Islet precursor cell (in vitro differentiated cells): ENCODE measurements around the gene QTRT2.

Source experiments
- DNase-seq: peaks from one replicate; pipeline ENCODE4 v3.0.0-alpha.2; 2018

QTRT2 gene

DNA sequence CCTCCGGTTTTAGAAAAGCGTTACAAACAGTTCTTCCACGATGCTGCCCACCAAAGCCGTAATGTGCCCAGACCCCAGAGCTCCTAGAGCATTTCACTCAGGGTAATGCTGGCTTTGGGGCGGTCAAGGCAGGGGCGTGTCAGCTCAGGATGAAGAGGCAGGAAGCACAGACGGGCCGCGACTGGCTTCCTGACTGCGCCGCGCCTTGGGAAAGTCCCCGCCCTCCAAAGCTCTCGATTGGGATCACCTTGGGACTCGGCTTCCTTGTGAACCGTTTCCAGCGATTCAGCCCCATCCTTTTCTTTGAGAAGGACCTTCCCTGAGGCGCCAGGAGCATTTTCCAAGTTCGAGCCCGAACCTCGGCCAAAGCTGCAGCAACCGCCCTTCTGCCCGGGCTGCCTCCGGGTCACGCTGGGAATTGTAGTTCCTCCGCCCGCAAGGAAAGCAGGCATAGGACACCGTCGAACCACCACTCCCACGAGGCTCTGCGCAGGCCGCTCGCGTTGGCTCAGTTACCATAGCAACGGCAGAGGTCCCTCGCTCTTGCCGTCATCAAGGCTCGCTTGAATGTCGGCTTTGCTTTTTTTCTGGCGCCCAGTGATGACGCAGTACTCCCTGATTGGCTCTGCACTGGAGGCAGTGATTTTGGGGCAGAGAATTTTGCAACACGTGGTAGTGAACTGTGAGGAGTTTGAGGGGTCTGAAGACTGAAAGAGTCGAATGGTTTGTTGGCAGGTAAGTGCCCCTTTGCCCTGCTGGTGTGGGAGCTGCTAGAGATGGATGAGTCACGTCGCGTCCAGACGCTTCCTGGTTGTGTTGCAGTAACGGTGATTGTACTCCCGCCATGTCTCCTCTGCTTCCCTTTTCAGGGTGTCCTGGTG, at the start of gene QTRT2, which contains the start of gene CCDC191:
Gene QTRT2 (plus strand): TSS at position 608 of the 881 bp plus-strand sequence. CDS start 8,521 bp downstream, outside the sequence.
Gene CCDC191 (minus strand): TSS at position 397 of the 881 bp plus-strand sequence. CDS start 60 bp downstream, at position 337.
- DNase-seq = peak; percentile 100

DNA sequence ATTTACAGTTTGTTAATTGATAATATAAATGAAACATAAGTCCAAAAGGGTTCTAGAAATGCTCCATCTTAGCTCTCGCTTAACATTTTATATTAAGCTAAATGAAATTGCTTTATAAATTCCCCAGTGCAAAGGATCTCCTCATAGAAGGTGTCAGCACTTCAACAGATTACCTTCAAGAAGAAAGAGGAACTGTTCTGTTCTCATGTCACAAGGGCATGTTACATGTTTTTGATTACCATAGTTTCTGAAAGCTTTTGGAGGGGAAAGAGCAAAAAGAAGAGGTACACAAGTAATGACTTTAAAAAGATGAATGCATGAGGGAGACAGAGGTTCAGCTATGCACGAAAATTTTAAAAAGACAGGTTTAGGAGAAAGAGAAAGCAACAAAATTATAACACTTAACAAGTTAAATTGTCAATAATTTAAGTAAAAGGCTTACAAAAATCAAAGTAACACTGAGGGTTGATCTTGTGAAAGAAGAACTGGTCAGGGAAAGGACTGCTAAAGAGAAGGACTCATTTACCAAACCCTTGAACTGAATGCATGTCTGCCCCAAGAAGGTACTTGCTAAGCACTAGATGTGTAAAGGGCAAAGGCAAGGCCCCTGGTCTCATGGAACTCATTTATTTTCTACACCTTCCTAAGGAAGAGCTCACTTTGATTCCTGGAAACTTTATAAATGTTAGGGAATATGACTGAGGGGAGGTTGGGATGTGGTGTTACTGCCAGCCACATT, 45.3 kb upstream of the QTRT2 start:
- no peak for DNase-seq

DNA sequence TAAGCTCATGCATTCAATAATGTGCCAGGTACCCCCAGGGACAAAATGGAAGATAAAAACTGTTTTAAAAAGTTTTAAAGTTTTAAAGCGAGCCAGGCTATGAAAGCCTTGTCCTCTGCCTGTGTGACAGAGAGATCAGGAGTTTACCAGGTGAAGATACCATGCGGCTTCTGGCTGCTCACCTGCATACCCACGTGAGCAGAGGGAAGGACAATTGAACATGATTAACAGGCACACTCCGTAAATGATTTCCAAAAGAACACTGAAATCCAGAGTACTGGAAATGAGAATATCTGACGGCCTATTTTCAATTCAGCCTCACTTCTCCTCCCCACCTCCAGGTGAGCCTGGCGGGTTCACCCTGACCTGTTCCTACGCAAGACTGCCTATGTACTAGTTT, 42.3 kb upstream of the QTRT2 start:
- no peak for DNase-seq

DNA sequence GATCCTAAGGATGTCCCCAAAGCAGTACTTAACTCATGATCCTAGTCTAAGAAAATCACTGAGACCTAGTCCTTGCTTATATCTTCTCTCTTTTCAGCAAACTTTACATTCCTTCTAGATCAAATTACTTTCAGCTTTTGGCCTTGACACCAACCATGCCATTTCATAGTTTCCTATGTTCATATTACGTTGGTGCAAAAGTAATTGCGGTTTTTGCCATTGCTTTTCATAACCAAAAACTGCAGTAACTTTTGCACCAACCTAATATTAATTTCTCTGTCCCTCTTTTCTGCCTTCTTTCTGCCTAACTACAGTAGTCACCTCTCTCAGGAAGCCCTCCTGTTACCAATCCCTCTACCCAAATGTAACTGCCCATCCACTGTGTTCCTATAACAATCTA, 37.1 kb upstream of the QTRT2 start:
- DNase-seq = no peak

DNA sequence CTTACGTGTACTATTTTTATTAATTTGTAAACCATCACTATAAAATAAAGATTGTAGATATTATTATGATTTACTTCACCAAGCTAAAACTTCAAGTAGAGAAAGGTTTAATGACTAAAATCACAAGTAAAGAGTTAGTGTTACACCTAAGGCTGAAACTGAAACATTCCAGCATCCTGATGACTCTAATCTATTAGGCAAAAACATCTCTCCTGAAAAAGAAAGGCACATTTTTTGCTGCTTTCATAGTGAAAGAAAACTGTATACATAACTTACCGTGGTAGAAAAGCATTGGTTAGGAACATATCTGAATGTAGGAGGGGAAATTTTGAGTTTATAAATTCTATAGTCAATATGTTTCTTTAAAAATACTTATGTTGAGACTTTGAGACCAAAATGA, 35.6 kb upstream of the QTRT2 start:
- no peak for DNase-seq

DNA sequence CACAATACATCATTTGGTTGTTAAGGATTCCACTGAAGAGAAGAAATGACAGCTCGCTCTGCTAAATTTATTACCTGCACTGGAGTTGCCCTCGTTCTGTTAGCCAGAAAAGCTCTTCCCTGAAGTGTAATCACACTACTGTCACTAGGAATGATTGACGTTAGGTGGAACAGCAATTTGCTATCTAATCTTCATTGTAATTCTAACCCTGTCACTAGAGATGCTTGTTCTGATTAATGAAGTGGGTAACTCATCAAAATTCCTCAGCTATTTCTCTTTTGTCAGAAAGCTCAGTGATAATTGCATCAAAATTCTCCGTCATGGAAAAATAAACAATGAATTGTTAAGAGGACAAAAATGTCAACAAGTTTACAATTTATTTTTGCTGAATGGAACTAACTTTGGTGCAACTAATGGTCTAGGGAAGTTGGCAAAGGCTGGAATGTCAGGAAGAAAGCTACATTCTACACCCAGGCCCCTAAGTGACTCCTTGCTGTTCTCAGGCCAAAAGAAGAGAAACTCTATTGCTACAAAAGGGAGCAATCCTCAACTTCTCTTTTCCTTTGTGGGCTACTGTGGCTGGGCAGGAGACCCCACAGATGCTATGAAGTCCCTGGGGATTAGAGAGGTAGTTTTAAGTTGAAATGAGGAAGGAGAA, 34.3 kb upstream of the QTRT2 start:
- no peak for DNase-seq

DNA sequence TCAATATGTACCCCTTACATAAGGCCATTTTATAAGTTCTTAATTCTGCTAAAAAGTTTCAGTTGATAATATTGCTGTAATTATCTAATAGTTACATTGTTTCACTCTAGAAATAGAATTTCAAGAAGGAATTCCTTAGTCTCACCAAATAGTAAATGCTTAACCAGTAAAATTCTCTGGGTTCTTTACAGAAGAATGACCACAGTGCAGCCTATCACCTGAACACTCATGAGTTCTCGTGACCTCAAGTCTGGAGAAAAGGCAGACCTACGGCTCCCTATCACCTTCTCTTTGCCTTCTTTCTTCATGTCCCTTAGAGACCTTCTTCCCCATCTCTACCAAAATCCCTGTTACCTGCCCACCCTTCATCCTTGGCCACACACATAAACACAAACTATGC, 31.1 kb upstream of the QTRT2 start:
- DNase-seq = no peak

DNA sequence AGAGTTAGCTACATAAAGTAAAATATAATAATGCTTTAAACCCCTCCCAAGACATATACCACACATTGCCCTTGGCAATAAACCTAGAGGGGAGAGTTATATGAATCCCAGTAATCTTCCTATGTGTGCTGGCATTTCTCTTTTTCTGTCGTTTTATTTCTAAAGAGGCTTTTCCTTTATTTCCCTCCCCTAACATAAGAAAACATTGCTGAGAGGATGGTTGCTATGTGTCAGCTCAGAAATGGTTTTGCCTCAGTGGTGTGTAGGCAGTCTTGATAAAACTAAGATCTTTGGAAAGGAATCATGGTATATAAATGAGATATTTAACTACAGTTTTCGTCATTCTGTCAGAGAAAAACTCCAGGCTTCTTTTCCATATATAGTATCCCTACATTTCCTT, 30.2 kb upstream of the QTRT2 start:
- DNase-seq = no peak

DNA sequence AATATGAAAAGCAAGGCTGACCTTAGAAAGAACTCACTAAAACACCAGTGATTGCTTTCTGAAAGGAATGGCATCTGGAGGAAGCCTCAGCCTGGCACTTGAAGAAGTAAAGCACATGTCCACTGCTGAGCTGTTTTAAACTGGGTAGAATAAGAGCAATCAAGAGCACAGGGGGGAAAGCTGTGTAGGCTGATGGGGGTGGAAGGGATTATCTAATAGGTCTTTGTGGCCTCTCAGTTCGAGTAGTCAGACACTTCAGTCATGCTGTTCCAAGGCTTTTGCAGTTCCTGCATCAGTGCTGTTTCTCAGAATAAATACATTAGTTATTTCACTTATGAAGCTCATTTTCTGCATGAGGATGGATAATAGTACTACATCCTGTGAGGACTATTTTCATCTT, 22.8 kb upstream of the QTRT2 start:
- DNase-seq = no peak

DNA sequence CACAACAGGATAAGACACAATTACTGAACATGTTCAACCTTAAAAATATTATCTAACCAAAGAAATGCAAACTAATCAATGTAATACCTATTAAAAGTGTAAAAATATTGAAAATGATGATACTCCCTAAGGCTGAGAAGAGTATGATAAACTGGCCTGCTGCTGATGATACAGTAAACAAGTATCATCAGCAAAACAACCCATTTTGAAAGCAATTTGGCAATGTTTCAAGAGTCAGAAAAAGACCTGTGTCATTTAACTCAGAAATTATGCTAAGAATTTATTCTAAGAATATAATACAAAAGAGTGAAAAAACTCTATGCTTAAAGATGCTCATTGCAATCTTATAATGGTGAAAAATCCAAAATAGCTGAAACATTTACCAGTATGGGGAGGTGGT, 22.3 kb upstream of the QTRT2 start:
- DNase-seq = no peak

DNA sequence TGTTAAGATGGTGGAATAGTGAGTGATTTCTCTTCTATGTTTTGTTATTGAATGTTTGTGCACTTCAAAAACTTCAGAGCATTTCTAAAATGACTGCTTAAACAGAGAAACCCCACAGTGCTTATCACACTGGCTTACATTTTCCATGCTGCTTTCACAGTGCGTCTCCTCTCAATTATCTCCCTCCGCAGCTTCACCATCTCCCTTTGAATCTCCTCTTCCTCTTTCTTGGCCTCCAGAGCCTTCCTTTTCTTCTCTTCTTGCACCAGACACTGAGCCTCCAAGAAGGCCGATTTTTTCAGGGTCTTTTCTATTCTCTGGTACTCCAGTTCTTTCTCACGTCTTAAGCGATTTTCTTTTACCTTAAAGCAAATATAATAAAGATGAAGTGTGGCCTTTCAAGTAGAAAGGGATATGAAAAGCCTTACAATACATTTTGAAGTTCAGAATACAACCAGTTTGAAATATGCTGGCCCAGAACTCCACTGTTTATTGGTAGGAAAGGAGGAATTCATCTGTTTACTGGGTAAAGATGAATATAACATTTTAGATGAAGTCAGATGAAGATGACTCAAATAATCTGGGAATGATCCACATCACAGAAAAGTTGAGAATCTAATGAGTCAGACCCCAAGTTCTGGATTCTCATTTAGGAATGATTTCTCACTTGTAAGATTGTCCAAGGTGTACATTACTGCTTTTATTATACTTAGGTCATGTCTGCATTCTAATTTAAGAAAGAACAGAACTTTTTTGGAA, 21.6 kb upstream of the QTRT2 start:
- DNase-seq = no peak

DNA sequence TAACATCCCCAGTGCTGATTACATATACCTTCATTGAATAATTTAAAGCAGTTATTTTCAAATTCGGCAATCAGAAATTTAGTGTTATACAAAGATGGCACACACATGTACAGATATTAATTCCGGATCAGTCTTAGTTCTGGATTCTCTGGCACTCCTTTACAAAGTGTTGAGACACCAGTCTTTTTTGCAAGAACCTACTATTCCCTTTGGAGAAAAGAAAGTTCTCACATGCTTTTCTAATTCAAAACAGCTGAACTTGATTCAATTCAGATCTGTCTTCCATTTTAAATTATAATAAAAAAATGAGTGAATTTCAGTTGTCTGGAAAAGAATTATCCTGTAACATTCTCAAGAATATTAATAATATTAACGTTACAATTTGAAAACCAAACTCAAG, 20.6 kb upstream of the QTRT2 start:
- no peak for DNase-seq

DNA sequence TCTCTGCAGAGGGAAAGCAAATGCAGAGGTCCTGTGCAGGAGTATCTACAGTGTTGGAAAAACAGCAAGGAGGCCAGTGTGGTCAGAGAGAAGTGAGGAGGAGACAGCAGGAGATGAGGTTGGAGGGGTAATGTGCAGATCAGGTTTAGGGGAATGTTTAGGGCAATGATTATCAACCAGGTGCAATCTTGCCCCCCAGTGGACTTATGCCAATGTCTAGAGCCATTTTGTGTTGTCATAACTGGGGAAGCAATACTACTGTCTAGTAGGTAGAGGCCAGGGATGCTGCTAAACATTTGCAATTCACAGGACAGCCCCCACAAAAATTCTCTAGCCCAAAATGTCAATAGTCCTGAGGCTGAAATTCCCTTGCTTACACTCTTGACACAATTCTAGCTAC, 13.3 kb upstream of the QTRT2 start:
- DNase-seq = no peak

DNA sequence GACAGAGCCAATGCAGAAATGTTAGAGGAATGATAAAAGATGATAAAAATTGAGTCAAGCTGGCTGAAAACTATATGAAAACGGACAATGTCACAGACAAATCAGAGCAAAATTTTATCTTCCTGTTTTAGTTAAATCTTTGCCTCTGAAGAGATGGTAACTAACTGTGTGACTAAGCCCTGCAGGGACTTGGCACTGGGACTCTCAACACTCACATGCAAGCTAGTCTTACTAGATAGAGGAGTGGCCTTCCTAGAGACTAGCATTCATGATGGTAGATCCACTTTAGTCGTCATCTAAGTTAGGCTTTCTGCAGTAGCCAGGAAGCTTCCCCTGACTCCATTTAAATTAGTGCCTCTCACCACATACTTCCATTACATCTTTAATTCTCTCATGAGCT, 4.3 kb upstream of the QTRT2 start:
- no peak for DNase-seq

DNA sequence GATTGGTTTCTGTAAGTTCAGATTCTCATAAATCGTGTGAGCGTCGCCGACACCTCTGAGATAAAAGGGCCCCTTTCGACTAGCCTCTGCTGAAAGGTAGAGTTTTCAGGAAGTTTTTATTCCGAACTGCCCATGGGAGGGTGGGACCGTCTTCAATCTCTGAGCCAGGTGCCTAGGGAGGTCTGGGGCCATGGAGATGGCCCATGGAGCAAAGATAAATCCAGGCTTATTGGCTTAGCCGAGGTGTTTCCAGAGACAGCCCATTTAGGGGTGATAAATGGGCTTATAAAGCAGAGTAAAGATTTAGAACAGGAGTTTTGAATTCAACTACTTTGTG, 442 bp downstream of the QTRT2 start:
- no peak for DNase-seq

DNA sequence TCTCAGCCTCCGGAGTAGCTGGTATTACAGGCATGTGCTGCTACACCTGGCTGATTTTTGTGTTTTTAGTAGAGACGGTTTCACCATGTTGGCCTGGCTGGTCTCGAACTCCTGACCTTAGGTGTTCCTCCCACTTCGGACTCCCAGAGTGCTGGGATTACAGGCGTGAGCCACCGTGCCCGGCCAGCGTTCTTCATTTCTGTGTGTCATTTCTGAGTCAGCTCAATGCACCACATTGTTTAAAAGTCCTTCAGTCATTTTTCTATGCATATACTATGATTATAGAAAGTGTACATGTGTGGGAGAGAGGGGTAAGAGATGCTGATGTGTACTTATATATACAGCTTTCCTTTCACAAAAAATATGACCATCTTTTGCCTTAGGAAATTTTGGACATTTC, 2.1 kb downstream of the QTRT2 start:
- no peak for DNase-seq

DNA sequence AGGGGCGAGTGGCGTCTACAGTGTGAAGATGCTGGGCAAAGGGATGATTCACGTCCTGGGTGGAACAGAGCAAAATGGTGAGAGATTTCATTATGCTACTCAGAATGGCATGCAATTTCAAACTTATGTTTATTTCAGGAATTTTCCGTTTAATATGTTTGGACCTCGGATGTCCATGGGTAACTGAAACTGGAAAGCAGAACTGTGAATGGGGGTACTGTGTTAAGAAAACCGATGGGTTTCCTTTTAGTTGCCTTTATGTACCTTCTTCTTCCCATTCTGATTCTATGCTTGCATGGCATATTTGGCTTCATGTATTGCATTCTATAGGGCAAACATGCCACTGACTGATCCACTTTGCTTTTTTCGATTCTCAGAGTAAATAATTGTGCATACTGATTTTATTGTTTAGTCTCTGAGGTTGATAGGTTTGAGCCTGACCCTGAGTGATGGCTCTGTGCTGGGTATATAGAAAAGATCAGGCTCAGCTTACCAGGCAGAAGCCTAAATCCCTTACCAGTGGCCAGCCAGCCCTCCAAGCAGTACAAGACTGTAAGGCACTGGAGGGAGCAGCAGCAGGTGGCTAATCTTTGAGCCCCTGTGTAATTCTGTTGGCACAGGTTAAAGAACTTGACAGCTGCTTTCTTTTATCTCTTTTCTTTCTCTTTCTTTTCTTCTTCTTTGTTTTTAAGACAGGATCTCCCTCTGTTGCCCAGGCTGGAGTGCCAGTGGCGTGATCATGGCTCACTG, 4.5 kb downstream of the QTRT2 start:
- no peak for DNase-seq

DNA sequence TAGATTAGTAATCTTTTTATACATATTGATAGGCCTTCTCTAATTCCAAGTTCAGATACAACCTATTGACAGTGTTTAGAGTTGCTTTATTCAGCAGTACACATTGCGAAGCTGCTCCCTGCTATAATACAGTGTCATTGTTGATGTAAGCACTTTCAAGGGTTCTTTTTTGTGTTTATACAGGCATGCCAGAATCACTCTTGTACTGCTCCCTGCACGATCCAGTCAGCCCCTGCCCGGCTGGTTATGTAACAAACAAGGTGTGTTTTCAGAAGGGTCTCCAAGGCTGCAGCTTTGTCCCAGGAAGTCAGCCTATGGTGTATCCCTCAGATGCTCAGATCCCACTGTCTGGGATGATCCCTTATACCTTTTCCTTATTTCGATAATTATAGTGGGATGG, 11.3 kb downstream of the QTRT2 start:
- no peak for DNase-seq

DNA sequence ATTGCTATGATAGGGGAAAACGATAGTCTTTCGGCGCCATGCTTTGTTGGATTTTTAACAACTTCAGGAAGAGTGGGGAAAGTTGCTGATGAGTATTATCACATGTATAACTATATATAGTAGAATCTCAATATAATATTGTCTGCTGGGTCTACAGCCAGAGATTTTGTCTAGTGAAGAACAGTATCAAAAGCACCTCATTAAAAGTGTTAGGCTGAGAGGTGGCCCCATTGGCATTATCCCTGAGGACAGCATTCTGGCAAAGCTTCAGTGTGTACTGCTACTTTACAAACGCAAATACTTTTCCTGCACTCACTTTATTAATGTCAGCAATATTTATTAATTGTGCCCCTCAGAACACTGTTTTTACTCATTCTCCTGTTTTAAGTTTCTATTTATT, 11.8 kb downstream of the QTRT2 start:
- no peak for DNase-seq

DNA sequence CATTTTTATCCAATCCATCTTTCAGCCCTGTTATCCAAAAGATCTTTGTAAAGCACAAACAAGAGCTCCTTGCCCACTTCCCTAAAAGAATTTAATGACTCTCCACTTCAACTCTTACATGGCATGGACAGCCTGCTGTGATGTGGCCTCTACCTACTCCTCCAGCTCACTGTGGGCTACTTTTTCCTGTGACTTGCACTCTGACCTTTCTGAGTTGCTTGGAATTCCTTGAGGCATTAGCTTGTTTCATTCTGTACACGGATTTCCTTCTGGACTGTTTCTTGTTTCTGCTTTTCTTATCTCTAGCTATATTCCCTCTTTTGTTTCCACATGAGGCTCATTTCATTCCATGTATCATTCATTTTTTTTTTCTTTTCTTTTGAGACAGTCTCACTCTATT, 15.2 kb downstream of the QTRT2 start:
- no peak for DNase-seq

DNA sequence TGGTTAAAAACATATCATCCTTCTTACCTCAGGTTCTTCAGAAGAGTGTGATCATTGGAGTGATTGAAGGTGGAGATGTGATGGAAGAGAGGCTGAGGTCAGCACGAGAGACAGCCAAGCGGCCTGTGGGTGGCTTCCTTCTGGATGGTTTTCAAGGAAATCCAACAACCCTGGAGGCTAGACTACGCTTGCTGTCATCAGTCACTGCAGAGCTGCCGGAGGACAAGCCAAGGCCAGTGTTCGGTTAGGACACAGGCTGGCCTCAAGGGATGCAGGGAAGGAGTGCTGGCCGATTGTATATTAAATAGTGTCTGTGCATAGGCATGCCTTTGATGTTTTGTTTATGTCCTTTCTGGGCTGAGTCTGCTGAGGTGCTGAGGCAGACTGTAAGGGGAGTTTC, 20.2 kb downstream of the QTRT2 start:
- no peak for DNase-seq

DNA sequence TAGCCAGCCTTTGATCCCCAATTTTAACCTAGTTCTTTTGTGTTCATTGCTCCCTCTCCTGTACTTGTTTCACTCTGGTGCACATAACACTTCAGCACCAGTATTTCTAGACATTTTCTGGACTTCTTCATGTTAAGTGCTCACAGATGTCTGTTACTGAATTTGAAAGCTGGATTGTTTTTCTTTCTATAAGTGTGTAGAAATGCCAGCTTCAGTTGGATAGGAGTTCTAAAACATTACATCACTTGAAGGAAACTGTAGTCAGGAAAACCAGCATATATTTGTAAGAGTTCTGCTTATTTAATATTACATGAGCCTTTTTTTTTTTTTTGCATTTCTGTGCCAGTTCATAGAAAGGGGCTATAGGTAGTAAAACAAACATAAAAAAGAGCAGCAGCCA, 21.6 kb downstream of the QTRT2 start:
- DNase-seq = no peak
